Measurements from ENCODE around the gene ALAD. TPM values are rescaled to one million over a fixed set of nuclear protein-coding genes. Genes with fewer than 3 reads are reported as not detected.

Gene ALAD
- total and polyA plus RNA-seq, 2 donors from 2014 or later, result 35.4 to 64.1 TPM

GRCh38 chr9:113345671-113346070, 55.4 kb downstream of the ALAD start:
- no peak for TF ChIP-seq CTCF (IDR thresholded peaks at IDR 0.05; ENCODE audit: borderline replicate concordance, extremely low read depth, insufficient read depth)
- peaks cover 12% of the 10 kb centered on the region for H3K27me3 ChIP-seq (ENCODE audit: control insufficient read depth, insufficient read depth, low read length)
- H3K9ac ChIP-seq (ENCODE audit: low read length in 3 of 3), result no peak overlapping the region
- peaks cover 0 to 6% (median 4%) of the 10 kb centered on the region in 3 donors for H3K4me1 ChIP-seq (ENCODE audit: control insufficient read depth in 2 of 3, insufficient read depth in 2 of 3, low read depth in 1 of 3, low read length in 3 of 3)
- H3K9me3 ChIP-seq (ENCODE audit: control insufficient read depth in 2 of 3, insufficient read depth in 1 of 3, low read length in 3 of 3), result no peaks in the 10 kb centered on the region
- FAIRE-seq (no peak), DNase-seq (no peak)
- no peaks in the 10 kb centered on the region for H3K36me3 ChIP-seq (ENCODE audit: control insufficient read depth in 2 of 3, insufficient read depth in 3 of 3, low read length in 3 of 3)
- intact Hi-C loops (cut with DNase I), result no loop called here
- no peak overlapping the region for H3K4me3 ChIP-seq (ENCODE audit: low read length in 3 of 3)
- H3K27ac ChIP-seq (ENCODE audit: low read depth in 2 of 2, low read length in 2 of 2), result no peak overlapping the region

GRCh38 chr9:113345190-113345589, 55.9 kb downstream of the ALAD start:
- H3K27me3 ChIP-seq (ENCODE audit: control insufficient read depth, insufficient read depth, low read length), result peaks cover 9% of the 10 kb centered on the region
- no peak overlapping the region for H3K4me3 ChIP-seq (ENCODE audit: low read length in 3 of 3)
- no peaks in the 10 kb centered on the region for H3K36me3 ChIP-seq (ENCODE audit: control insufficient read depth in 2 of 3, insufficient read depth in 3 of 3, low read length in 3 of 3)
- DNase-seq (no peak), FAIRE-seq (no peak)
- peaks cover 0 to 4% (median 4%) of the 10 kb centered on the region in 3 donors for H3K4me1 ChIP-seq (ENCODE audit: control insufficient read depth in 2 of 3, insufficient read depth in 2 of 3, low read depth in 1 of 3, low read length in 3 of 3)
- TF ChIP-seq CTCF (IDR thresholded peaks at IDR 0.05; ENCODE audit: borderline replicate concordance, extremely low read depth, insufficient read depth), result no peak
- intact Hi-C loops (cut with DNase I), result no loop called here
- H3K9me3 ChIP-seq (ENCODE audit: control insufficient read depth in 2 of 3, insufficient read depth in 1 of 3, low read length in 3 of 3), result no peaks in the 10 kb centered on the region
- H3K27ac ChIP-seq (ENCODE audit: low read depth in 2 of 2, low read length in 2 of 2), result no peak overlapping the region
- no peak overlapping the region for H3K9ac ChIP-seq (ENCODE audit: low read length in 3 of 3)

GRCh38 chr9:113343732-113344231, 57.3 kb downstream of the ALAD start:
- intact Hi-C loops (cut with DNase I), result no loop called here

More at GRCh38 chr9:113343732-113344231, 57.3 kb downstream of the ALAD start:
- Histone ChIP-seq H3K36me3 (ENCODE audit: control insufficient read depth in 2 of 3, insufficient read depth in 3 of 3, low read length in 3 of 3) (no peaks in the 10 kb centered on the region), H3K27me3 (ENCODE audit: control insufficient read depth, insufficient read depth, low read length) (no peaks in the 10 kb centered on the region), H3K27ac (ENCODE audit: low read depth in 2 of 2, low read length in 2 of 2) (peak overlapping the region in 1 of 2 donors; percentile 40), H3K4me3 (ENCODE audit: low read length in 3 of 3) (no peak overlapping the region), H3K9me3 (ENCODE audit: control insufficient read depth in 2 of 3, insufficient read depth in 1 of 3, low read length in 3 of 3) (no peaks in the 10 kb centered on the region), H3K9ac (ENCODE audit: low read length in 3 of 3) (no peak overlapping the region), H3K4me1 (ENCODE audit: control insufficient read depth in 2 of 3, insufficient read depth in 2 of 3, low read depth in 1 of 3, low read length in 3 of 3) (peaks cover 0 to 4% (median 0%) of the 10 kb centered on the region in 3 donors)
- DNase-seq (peak; percentile 62 to 93 (median 66)), FAIRE-seq (no peak)
- TF ChIP-seq CTCF (IDR thresholded peaks at IDR 0.05; ENCODE audit: borderline replicate concordance, extremely low read depth, insufficient read depth), result no peak
